HepG2 (cell line): ENCODE measurements around the gene MTSS2. TPM values are rescaled to one million over a fixed set of nuclear protein-coding genes. Genes with fewer than 3 reads are reported as not detected.

Experiments
- ASH2L ChIP-seq: fragments of 300-600, 200-600 bp; sonication (generic); IDR thresholded peaks from 2 replicates; pipeline ENCODE4 v1.7.0; 2017; ENCODE audit warnings: low read depth, mild to moderate bottlenecking, moderate library complexity, mixed read lengths, low read length; ENCODE audit not compliant: insufficient read length
- DNMT3B ChIP-seq: conservative IDR thresholded peaks from 2 replicates; pipeline ENCODE4 v1.6.1; 2016; ENCODE audit warnings: missing biosample characterization, control low read depth
- ELF1 ChIP-seq: sonication (generic); formaldehyde crosslinking; IDR thresholded peaks from 2 replicates; pipeline ENCODE4 v1.4.0; 2020; ENCODE audit warnings: missing genetic modification reagents
- ERF ChIP-seq: IDR thresholded peaks from 2 replicates; pipeline ENCODE4 v1.6.1; 2018; ENCODE audit warnings: missing biosample characterization, missing genetic modification reagents
- KLF16 ChIP-seq, 2 experiments: sonication (generic) in 1 of 2; formaldehyde crosslinking in 1 of 2; IDR thresholded peaks; 2 replicates each; pipeline versions ENCODE4 v1.6.1 to v1.8.0; 2016 to 2023; ENCODE audit warnings: missing genetic modification reagents in 2 of 2, missing compliant biosample characterization in 1 of 2
- MIXL1 ChIP-seq: IDR thresholded peaks from 2 replicates; pipeline ENCODE4 v1.6.1; 2016
- POLR2A ChIP-seq, 2 experiments: IDR thresholded peaks; 2 replicates each; pipeline ENCODE4 v1.6.1; 2011; ENCODE audit warnings: low read depth in 2 of 2, low read length in 2 of 2, mild to moderate bottlenecking in 1 of 2, moderate library complexity in 1 of 2; ENCODE audit not compliant: insufficient read depth in 1 of 2
- YY1 ChIP-seq: IDR thresholded peaks from 2 replicates; pipeline ENCODE4 v1.6.1; 2011; ENCODE audit warnings: low read length, low read depth, moderate library complexity, mild to moderate bottlenecking; ENCODE audit not compliant: insufficient read depth, insufficient replicate concordance
- ZBTB7A ChIP-seq: sonication (generic); formaldehyde crosslinking; IDR thresholded peaks from 2 replicates; pipeline ENCODE4 v1.8.0; 2022; ENCODE audit warnings: mild to moderate bottlenecking, missing genetic modification reagents
- ZFP90 ChIP-seq: sonication (generic); formaldehyde crosslinking; IDR thresholded peaks from 2 replicates; pipeline ENCODE4 v1.8.0; 2022; ENCODE audit warnings: missing genetic modification reagents, mild to moderate bottlenecking, inconsistent platforms, borderline replicate concordance
- ZNF3 ChIP-seq: IDR thresholded peaks from 2 replicates; pipeline ENCODE4 v1.7.0; 2017; ENCODE audit warnings: inconsistent platforms
- ZNF607 ChIP-seq: sonication (generic); formaldehyde crosslinking; IDR thresholded peaks from 2 replicates; pipeline ENCODE4 v1.5.1; 2020; ENCODE audit warnings: missing genetic modification reagents, mild to moderate bottlenecking, borderline replicate concordance
- ZNF619 ChIP-seq: sonication (generic); formaldehyde crosslinking; IDR thresholded peaks from 2 replicates; pipeline ENCODE4 v1.4.0; 2020; ENCODE audit warnings: mild to moderate bottlenecking, missing genetic modification reagents
- ZXDC ChIP-seq: sonication (generic); formaldehyde crosslinking; IDR thresholded peaks from 2 replicates; pipeline ENCODE4 v1.5.0; 2020; ENCODE audit warnings: mild to moderate bottlenecking, missing genetic modification reagents
- polyA plus RNA-seq, 8 experiments: library from polyadenylated mRNA; depleted of rRNA in 3 of 8; stranded (reverse) in 7 of 8; unstranded in 1 of 8; fragments of >200 nt; fragmentation: Illumina TruSeq in 4 of 8; extraction: Trizol in 4 of 8; gene quantifications; 2 replicates each; pipeline versions ENCODE4 v1.2.1 to v1.2.3, GENCODE V29; 2011 to 2016; ENCODE audit warnings: low read depth in 4 of 8, missing spikeins in 1 of 8, mixed read lengths in 1 of 8; ENCODE audit not compliant: insufficient read depth in 1 of 8
- total RNA-seq, 5 experiments: library from RNA; depleted of rRNA; stranded (reverse); fragments of >200 nt; fragmentation: Illumina TruSeq; extraction: Trizol; gene quantifications; 2 replicates each; pipeline ENCODE4 v1.2.3, GENCODE V29; 2016; ENCODE audit warnings: low read depth in 1 of 5
- TF ChIP-seq, protein P1 (sequence below): sonication (generic); formaldehyde crosslinking; IDR thresholded peaks from 2 replicates; pipeline ENCODE4 v1.4.0; 2020; ENCODE audit warnings: missing genetic modification reagents
- TF ChIP-seq, protein P2 (sequence below): sonication (generic); formaldehyde crosslinking; conservative IDR thresholded peaks from 2 replicates; pipeline ENCODE4 v1.4.0; 2020; ENCODE audit warnings: missing genetic modification reagents
- TF ChIP-seq, protein P3 (sequence below): sonication (generic); formaldehyde crosslinking; conservative IDR thresholded peaks from 2 replicates; pipeline ENCODE4 v1.8.0; 2022; ENCODE audit warnings: mild to moderate bottlenecking, moderate library complexity, missing genetic modification reagents

Gene MTSS2
- total and polyA plus RNA-seq, 2 of the 13 experiments (the other 11 are each of a cell fraction or from before 2014, with no cell fraction given): 132 to 242 TPM

- TF ChIP-seq, protein P1, sequence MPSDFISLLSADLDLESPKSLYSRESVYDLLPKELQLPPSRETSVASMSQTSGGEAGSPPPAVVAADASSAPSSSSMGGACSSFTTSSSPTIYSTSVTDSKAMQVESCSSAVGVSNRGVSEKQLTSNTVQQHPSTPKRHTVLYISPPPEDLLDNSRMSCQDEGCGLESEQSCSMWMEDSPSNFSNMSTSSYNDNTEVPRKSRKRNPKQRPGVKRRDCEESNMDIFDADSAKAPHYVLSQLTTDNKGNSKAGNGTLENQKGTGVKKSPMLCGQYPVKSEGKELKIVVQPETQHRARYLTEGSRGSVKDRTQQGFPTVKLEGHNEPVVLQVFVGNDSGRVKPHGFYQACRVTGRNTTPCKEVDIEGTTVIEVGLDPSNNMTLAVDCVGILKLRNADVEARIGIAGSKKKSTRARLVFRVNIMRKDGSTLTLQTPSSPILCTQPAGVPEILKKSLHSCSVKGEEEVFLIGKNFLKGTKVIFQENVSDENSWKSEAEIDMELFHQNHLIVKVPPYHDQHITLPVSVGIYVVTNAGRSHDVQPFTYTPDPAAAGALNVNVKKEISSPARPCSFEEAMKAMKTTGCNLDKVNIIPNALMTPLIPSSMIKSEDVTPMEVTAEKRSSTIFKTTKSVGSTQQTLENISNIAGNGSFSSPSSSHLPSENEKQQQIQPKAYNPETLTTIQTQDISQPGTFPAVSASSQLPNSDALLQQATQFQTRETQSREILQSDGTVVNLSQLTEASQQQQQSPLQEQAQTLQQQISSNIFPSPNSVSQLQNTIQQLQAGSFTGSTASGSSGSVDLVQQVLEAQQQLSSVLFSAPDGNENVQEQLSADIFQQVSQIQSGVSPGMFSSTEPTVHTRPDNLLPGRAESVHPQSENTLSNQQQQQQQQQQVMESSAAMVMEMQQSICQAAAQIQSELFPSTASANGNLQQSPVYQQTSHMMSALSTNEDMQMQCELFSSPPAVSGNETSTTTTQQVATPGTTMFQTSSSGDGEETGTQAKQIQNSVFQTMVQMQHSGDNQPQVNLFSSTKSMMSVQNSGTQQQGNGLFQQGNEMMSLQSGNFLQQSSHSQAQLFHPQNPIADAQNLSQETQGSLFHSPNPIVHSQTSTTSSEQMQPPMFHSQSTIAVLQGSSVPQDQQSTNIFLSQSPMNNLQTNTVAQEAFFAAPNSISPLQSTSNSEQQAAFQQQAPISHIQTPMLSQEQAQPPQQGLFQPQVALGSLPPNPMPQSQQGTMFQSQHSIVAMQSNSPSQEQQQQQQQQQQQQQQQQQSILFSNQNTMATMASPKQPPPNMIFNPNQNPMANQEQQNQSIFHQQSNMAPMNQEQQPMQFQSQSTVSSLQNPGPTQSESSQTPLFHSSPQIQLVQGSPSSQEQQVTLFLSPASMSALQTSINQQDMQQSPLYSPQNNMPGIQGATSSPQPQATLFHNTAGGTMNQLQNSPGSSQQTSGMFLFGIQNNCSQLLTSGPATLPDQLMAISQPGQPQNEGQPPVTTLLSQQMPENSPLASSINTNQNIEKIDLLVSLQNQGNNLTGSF: peak; percentile 79
- TF ChIP-seq KLF16 (CRISPR knock-in tag; IDR thresholded peaks at IDR 0.05) (peak in 1 of 2 experiments; percentile 52; a peak in 2 of 4 replicates), ERF (CRISPR knock-in tag) (peak; percentile 42; the same call in 1 of the 2 replicates), ASH2L (no peak), ZNF607 (CRISPR knock-in tag) (0 out of 2 replicates have a peak, but pooled peaks have one; percentile 54), POLR2A (IDR thresholded peaks at IDR 0.05; ENCODE audit: insufficient read depth in 1 of 2, low read depth in 2 of 2, low read length in 2 of 2) (peak in 1 of 2 experiments; percentile 52; a peak in 2 of 4 replicates), ZNF3 (CRISPR knock-in tag) (peak; percentile 31; the same call in 1 of the 2 replicates), ZNF619 (CRISPR knock-in tag) (peak; percentile 85; the same call in 1 of the 2 replicates), YY1 (peak; percentile 43), MIXL1 (CRISPR knock-in tag) (peak; percentile 15; the same call in 1 of the 2 replicates), ZFP90 (peak; percentile 92), ELF1 (no peak; the same call in 1 of the 2 replicates), ZXDC (CRISPR knock-in tag) (peak; percentile 73; the same call in 1 of the 2 replicates), ZBTB7A (CRISPR knock-in tag) (peak; percentile 92; the same call in 1 of the 2 replicates), DNMT3B (CRISPR knock-in tag) (peak; percentile 62; the same call in 1 of the 2 replicates)
- TF ChIP-seq, protein P2, sequence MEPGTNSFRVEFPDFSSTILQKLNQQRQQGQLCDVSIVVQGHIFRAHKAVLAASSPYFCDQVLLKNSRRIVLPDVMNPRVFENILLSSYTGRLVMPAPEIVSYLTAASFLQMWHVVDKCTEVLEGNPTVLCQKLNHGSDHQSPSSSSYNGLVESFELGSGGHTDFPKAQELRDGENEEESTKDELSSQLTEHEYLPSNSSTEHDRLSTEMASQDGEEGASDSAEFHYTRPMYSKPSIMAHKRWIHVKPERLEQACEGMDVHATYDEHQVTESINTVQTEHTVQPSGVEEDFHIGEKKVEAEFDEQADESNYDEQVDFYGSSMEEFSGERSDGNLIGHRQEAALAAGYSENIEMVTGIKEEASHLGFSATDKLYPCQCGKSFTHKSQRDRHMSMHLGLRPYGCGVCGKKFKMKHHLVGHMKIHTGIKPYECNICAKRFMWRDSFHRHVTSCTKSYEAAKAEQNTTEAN (CRISPR knock-in tag): peak; percentile 80
- TF ChIP-seq, protein P3, sequence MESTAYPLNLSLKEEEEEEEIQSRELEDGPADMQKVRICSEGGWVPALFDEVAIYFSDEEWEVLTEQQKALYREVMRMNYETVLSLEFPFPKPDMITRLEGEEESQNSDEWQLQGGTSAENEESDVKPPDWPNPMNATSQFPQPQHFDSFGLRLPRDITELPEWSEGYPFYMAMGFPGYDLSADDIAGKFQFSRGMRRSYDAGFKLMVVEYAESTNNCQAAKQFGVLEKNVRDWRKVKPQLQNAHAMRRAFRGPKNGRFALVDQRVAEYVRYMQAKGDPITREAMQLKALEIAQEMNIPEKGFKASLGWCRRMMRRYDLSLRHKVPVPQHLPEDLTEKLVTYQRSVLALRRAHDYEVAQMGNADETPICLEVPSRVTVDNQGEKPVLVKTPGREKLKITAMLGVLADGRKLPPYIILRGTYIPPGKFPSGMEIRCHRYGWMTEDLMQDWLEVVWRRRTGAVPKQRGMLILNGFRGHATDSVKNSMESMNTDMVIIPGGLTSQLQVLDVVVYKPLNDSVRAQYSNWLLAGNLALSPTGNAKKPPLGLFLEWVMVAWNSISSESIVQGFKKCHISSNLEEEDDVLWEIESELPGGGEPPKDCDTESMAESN (CRISPR knock-in tag): peak; percentile 63
Measured at GRCh38 chr16:70681382-70682238, 4.2 kb downstream of the MTSS2 start (continued).
